Astrocyte (in vitro differentiated cells and primary cell): ENCODE results near the gene PFKFB2. TPM values are rescaled to one million over a fixed set of nuclear protein-coding genes. Genes with fewer than 3 reads are reported as not detected.

ENCODE experiments used
- DNase-seq: peaks from one replicate; pipeline ENCODE4 v3.0.0-alpha.2; 2010; ENCODE audit warnings: low read depth
- FAIRE-seq: peaks from 2 replicates; lab custom pipeline; 2011; peaks lifted over from hg19 to GRCh38; lab: Jason Lieb, UNC
- H2AFZ ChIP-seq: 2 replicates; pipeline ENCODE4 v1.6.0; 2012; ENCODE audit warnings: low read depth, low read length, inconsistent platforms
- H3K27ac ChIP-seq: 2 replicates; pipeline ENCODE4 v1.5.1; 2011; ENCODE audit warnings: low read depth, low read length, inconsistent platforms
- H3K27me3 ChIP-seq: 2 replicates; pipeline ENCODE4 v1.6.0; 2011; ENCODE audit warnings: low read length, inconsistent platforms; ENCODE audit not compliant: insufficient read depth
- H3K36me3 ChIP-seq: 2 replicates; pipeline ENCODE4 v1.5.1; 2011; ENCODE audit warnings: low read length, inconsistent platforms; ENCODE audit not compliant: insufficient read depth
- H3K4me1 ChIP-seq: 2 replicates; pipeline ENCODE4 v1.5.1; 2011; ENCODE audit warnings: low read length, inconsistent platforms; ENCODE audit not compliant: insufficient read depth
- H3K4me2 ChIP-seq: 2 replicates; pipeline ENCODE4 v1.6.0; 2012; ENCODE audit warnings: low read length, inconsistent platforms
- H3K4me3 ChIP-seq: 2 replicates; pipeline ENCODE4 v1.5.1; 2011; ENCODE audit warnings: low read depth, mild to moderate bottlenecking, low read length, inconsistent platforms; ENCODE audit not compliant: insufficient read depth
- H3K79me2 ChIP-seq: 2 replicates; pipeline ENCODE4 v1.6.0; 2012; ENCODE audit warnings: mild to moderate bottlenecking, low read length, inconsistent platforms; ENCODE audit not compliant: insufficient read depth
- H3K9ac ChIP-seq: 2 replicates; pipeline ENCODE4 v1.6.0; 2012; ENCODE audit warnings: mild to moderate bottlenecking, low read length, inconsistent platforms
- H3K9me3 ChIP-seq: 2 replicates; pipeline ENCODE4 v1.5.1; 2012; ENCODE audit warnings: low read depth, mild to moderate bottlenecking, low read length, inconsistent platforms; ENCODE audit not compliant: insufficient read depth
- H4K20me1 ChIP-seq: 2 replicates; pipeline ENCODE4 v1.6.0; 2012; ENCODE audit warnings: low read length, inconsistent platforms; ENCODE audit not compliant: insufficient read depth
- H3K27ac Mint-ChIP-seq: one replicate; pipeline ENCODE4 v1.8.0; 2021; ENCODE audit warnings: mild to moderate bottlenecking, mixed read lengths; ENCODE audit not compliant: unreplicated experiment
- H3K27me3 Mint-ChIP-seq: one replicate; pipeline ENCODE4 v1.8.0; 2021; ENCODE audit warnings: low read depth, mixed read lengths; ENCODE audit not compliant: unreplicated experiment
- H3K36me3 Mint-ChIP-seq: one replicate; pipeline ENCODE4 v1.8.0; 2021; ENCODE audit warnings: low read depth, mixed read lengths; ENCODE audit not compliant: unreplicated experiment
- H3K4me1 Mint-ChIP-seq: one replicate; pipeline ENCODE4 v1.8.0; 2021; ENCODE audit warnings: low read depth, mixed read lengths; ENCODE audit not compliant: unreplicated experiment
- H3K4me3 Mint-ChIP-seq: one replicate; pipeline ENCODE4 v1.8.0; 2021; ENCODE audit warnings: mild to moderate bottlenecking, moderate library complexity, mixed read lengths; ENCODE audit not compliant: unreplicated experiment
- H3K9me3 Mint-ChIP-seq: one replicate; pipeline ENCODE4 v1.8.0; 2021; ENCODE audit warnings: mild to moderate bottlenecking, mixed read lengths; ENCODE audit not compliant: unreplicated experiment
- CTCF ChIP-seq: IDR thresholded peaks from 2 replicates; pipeline ENCODE4 v1.5.1; 2011; ENCODE audit warnings: low read depth, mild to moderate bottlenecking, inconsistent platforms, low read length, moderate library complexity; ENCODE audit not compliant: insufficient read depth
- EZH2 ChIP-seq: IDR thresholded peaks from 2 replicates; pipeline ENCODE4 v1.6.1; 2012; ENCODE audit warnings: mild to moderate bottlenecking, low read length, inconsistent platforms; ENCODE audit not compliant: insufficient read depth
- total RNA-seq: library from RNA; stranded (reverse); gene quantifications from 2 replicates; pipeline ENCODE4 v1.2.1, GENCODE V29; 2021

PFKFB2 gene
- total RNA-seq, 1 donor from 2014 or later = 6.2 TPM

- no peak overlapping the region for H3K4me3 ChIP-seq
Measured at GRCh38 chr1:207097871-207098324, 44.8 kb downstream of the PFKFB2 start.

DNA sequence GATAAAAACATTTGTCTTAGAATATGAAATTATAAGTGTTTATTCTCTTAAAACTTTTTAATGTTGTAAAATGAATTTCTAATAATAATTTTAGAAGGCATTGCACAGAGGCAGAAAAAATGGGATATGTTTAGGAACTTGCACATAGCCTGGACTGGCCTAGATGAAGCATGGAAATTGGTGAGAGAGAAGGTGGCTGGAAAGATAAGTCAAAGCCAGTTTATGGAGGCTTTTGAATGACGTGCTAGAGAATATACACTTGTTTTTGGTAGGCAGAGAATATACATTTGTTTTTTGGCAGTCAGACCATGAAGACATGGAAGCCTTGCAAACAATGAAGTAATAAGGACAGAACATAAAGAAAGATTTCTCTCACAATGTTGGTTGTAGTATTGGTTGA lies 48.6 kb downstream of the PFKFB2 start:
- H3K4me2 ChIP-seq = no peak overlapping the region
- no peak overlapping the region for H3K4me3 ChIP-seq
- no peak overlapping the region for H3K4me3 Mint-ChIP-seq
- no peaks in the 10 kb centered on the region for H3K9me3 ChIP-seq
- H3K36me3 ChIP-seq = no peaks in the 10 kb centered on the region
- H3K4me1 Mint-ChIP-seq = no peaks in the 10 kb centered on the region
- H2AFZ ChIP-seq = no peak overlapping the region
- H3K9me3 Mint-ChIP-seq = peaks cover 3% of the 10 kb centered on the region
- H3K27me3 ChIP-seq = peaks cover 4% of the 10 kb centered on the region
- no peaks in the 10 kb centered on the region for H3K79me2 ChIP-seq
- H4K20me1 ChIP-seq = no peaks in the 10 kb centered on the region
- DNase-seq (no peak), FAIRE-seq (no peak)
- TF ChIP-seq CTCF (no peak), EZH2 (no peak)
- H3K9ac ChIP-seq = no peak overlapping the region
- H3K27ac Mint-ChIP-seq = no peak overlapping the region
- H3K36me3 Mint-ChIP-seq = peaks cover 1% of the 10 kb centered on the region
- no peaks in the 10 kb centered on the region for H3K4me1 ChIP-seq
- no peak overlapping the region for H3K27ac ChIP-seq
- peaks cover 11% of the 10 kb centered on the region for H3K27me3 Mint-ChIP-seq

More at GRCh38 chr1:207097871-207098324, 44.8 kb downstream of the PFKFB2 start:
- H3K9me3 ChIP-seq = no peaks in the 10 kb centered on the region
- H3K79me2 ChIP-seq = no peaks in the 10 kb centered on the region
- no peaks in the 10 kb centered on the region for H3K4me1 ChIP-seq
- no peaks in the 10 kb centered on the region for H3K4me1 Mint-ChIP-seq
- H2AFZ ChIP-seq = no peak overlapping the region
- peaks cover 4% of the 10 kb centered on the region for H3K27me3 ChIP-seq
- H3K36me3 ChIP-seq = no peaks in the 10 kb centered on the region
- H3K27ac Mint-ChIP-seq = no peak overlapping the region
- peaks cover 7% of the 10 kb centered on the region for H3K27me3 Mint-ChIP-seq
- H3K27ac ChIP-seq = no peak overlapping the region
- FAIRE-seq (no peak), DNase-seq (no peak)
- H3K36me3 Mint-ChIP-seq = peaks cover 1% of the 10 kb centered on the region
- H3K9me3 Mint-ChIP-seq = peaks cover 3% of the 10 kb centered on the region
- H4K20me1 ChIP-seq = no peaks in the 10 kb centered on the region
- no peak overlapping the region for H3K4me2 ChIP-seq
- H3K4me3 Mint-ChIP-seq = no peak overlapping the region
- no peak for TF ChIP-seq EZH2
- no peak overlapping the region for H3K9ac ChIP-seq

- no peak for DNase-seq
- H3K4me1 ChIP-seq = no peaks in the 10 kb centered on the region
- no peak overlapping the region for H3K4me3 ChIP-seq
- H3K27me3 ChIP-seq = peaks cover 4% of the 10 kb centered on the region
- peaks cover 11% of the 10 kb centered on the region for H3K27me3 Mint-ChIP-seq
- no peak overlapping the region for H3K27ac ChIP-seq
- no peaks in the 10 kb centered on the region for H3K9me3 ChIP-seq
- peaks cover 1% of the 10 kb centered on the region for H3K36me3 Mint-ChIP-seq
- H3K36me3 ChIP-seq = no peaks in the 10 kb centered on the region
- H3K79me2 ChIP-seq = no peaks in the 10 kb centered on the region
- no peaks in the 10 kb centered on the region for H4K20me1 ChIP-seq
- no peak overlapping the region for H3K4me2 ChIP-seq
- no peak overlapping the region for H3K9ac ChIP-seq
- H3K4me1 Mint-ChIP-seq = no peaks in the 10 kb centered on the region
- no peak overlapping the region for H3K4me3 Mint-ChIP-seq
- TF ChIP-seq CTCF (no peak), EZH2 (no peak)
- FAIRE-seq = no peak
- peaks cover 3% of the 10 kb centered on the region for H3K9me3 Mint-ChIP-seq
- no peak overlapping the region for H3K27ac Mint-ChIP-seq
- H2AFZ ChIP-seq = no peak overlapping the region
Measured at GRCh38 chr1:207102146-207102545, 49.1 kb downstream of the PFKFB2 start.
